MM.1S (cell line): ENCODE data around the gene LRRC8D.

ENCODE experiments used
- CTCF ChIP-seq: fragments of 300-600 bp; sonication (generic); IDR thresholded peaks from 2 replicates; pipeline ENCODE4 v1.5.1; 2016; ENCODE audit warnings: antibody characterized with exemption, low read length, mixed read lengths
- EZH2phosphoT487 ChIP-seq: fragments of 300-600 bp; sonication (generic); IDR thresholded peaks from 2 replicates; pipeline ENCODE4 v1.6.1; 2018; ENCODE audit warnings: antibody characterized with exemption, low read length

GRCh38 chr1:89904219-89904980 lies 83.6 kb downstream of the LRRC8D start:
- TF ChIP-seq CTCF (no peak), EZH2phosphoT487 (no peak)
